Stimulated activated CD8-positive, alpha-beta memory T cell treated with anti-CD3 and anti-CD28 coated beads, Interleukin-12 subunit alpha, Interleukin-12 subunit beta, amount 100 ng/mL, for 4 hours (primary cell): Measurements from ENCODE around the gene IPO8.

Experiments
- DNase-seq: peaks from one replicate; pipeline ENCODE4 v3.0.0-alpha.2; 2020; ENCODE audit warnings: low read depth

IPO8 gene

DNA sequence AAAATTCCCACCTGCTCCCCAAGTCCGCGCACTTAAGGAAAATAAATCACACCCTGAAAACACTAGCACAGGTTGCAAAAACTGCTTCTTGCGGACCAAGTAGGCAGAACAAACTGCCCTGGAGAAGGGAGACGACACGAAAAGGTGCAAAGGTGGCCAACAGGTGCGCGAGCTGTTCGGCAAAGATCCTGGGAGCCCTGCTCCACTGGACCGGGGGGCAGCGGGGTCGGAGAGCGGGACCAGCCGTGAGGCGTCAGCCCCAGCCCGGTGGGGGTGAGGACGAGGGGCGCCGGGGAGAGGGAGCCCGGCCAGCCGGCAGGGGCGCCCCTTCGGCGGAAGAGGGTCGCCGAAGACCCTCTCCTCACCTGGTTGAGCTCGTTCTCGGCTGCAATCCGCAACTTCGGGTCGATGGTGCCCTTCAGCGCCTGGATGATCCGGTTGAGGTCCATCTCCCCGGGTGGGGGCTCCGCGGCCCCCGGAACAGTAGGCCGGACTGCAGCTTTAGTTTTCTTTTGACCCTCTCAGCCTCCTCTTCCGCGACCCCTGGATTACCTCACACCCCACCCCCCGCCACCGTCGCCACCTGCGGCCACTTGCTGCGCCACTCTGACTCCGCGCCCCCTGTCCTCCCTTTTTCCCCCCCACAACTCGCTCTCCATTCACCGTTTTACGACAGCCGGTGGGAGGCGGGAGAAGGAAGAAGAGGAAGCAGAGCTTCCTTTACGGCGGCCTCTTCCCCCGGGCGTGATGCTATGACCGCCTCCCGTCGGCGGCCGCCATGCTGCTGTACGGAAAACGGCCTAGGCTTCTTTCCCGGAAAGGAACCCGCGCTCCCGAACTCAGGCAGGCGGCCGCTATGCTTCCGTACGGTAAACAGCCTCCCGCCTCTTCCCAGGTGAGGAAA lies at the start of gene IPO8:
Gene IPO8, minus strand, starts transcription at position 671 of the 904 bp plus-strand sequence. Its CDS starts 222 bp downstream, at position 449.
- peak; percentile 76 for DNase-seq

DNA sequence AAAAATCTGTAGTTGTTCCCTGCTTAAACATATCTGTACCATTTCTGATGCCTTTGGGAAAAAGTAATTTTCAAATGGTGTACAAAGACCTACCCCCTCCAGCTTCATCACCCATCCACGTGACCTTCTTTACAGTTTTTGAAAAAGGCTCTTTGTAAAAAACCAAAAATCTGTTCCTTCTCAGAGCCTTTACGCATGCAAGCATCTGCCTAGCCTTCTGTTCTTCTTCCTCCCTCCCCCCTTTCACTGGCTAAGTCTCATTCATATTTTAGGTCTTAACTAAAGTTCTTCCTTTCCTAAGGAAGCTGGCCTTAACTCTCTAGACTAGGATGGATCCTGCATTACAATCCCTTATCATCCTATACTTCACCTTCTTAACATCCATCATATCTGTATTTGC lies 48.7 kb upstream of the IPO8 start:
- DNase-seq, result no peak

DNA sequence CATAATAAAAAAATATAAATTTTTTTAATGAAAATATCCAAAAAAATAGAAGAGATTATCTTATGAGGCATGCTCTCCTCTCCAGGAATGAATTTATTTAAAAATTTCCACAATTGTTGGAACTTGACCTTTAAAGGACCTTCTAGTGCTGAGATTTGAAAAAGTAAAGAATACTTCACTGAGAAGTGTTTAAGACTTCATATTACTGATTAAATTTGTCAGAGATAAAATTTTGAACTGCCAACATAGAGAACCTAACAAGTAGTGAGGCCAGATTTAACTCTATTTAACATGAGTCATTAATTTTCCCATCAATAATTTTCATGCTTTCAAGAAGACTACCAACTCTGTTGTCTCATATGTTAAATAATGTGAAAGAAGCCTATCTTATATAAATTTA lies 44.6 kb upstream of the IPO8 start:
- no peak for DNase-seq

DNA sequence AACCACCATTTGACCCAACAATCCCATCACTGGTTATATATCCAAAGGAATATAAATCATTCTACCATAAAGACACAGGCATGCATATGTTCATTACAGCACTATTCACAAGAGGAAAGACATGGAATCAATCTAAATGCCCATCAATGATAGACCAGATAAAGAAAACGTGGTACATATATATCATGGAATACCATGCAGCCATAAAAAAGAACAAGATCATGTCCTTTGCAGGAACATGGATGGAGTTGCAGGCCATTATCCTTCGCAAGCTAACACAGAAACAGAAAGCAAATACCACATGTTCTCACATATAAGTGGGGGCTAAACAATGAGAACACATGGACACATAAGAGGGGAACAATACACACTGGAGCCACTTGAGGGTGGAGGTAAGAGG lies 43.4 kb upstream of the IPO8 start:
- no peak for DNase-seq

DNA sequence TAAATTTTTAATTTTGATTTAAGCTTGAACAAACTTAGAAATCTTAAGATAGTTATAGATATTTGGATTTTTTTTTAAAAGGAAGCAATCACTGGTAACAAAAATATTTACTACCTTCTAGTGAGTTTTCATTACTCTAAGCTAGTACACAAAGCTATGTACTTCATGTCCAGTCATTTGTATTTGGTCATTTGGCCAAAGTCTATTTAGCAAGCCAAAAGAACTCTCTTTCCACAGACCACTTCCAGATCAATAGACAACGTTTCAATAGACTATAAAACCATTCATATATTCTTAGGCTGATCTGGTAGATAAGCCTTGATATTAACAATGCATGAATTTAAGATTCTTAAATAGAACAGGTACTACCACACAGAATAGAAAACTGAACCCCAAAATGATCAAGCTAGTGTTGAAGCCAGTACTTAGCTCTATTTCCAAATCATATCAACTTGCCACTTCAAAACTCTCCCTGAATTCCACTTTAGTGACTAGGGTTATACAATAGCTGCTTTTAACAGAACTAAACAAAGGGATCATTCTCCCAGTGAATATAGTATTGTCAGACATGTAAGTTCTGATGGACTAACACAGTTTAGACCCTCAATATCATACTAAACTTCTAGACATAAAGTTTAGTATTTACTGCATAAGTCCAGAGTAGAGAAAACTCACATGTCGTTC lies 37.4 kb upstream of the IPO8 start:
- no peak for DNase-seq

DNA sequence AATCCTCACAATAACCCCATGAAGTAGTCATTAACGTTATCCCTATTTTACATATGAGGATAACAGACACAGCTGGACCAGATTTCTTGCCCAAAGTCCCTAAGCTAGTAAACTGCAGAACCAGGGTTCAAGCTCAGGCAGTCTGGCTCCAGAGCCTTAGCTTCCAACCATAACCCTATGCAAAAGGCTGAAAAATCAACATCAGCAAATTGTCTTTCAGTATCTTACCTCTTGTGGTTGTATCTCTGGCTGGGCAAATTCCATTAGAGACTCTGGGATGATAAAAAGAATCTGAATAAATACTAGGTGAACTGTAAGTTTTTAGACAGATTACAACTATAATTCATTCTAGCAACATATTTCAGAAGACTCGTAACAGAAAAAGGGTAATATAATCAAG lies 34.3 kb upstream of the IPO8 start:
- DNase-seq, result no peak

DNA sequence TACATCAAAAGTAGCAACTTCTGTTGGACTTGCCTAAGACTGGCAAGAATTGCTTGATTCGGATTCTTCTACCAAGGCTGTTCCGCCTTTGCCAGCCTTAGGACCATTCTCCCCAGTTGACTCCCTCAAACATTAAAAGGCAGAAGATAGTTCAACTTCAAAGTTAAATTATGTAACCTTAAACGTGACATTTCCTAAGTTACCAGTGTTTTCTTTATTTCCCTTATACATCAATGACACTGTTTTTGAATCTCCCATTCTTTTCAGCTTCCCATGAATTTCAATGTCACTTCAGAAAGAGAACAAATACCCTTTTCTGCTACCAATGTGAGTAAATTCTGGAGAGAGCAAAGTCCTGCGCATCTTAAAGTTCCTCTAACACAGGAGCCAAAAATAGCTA lies 33.9 kb upstream of the IPO8 start:
- DNase-seq, result no peak

DNA sequence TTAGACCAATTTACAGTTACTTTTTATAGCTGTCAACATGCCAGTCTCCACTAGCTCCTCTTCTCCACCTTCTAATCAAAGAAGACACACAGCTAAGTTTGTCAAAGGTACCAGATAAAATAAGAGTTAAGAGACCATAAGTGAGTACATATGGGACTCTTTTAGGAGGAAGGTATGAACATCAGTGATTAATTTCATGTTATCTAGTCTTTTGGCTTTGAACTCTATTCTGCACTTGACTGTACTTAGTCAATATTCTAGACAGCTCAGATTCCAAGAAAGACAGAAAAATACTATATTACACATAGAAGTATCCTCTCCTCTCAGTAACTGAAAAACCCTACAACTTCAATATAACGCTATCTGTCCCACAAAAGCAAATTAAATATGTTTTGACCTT lies 31.0 kb upstream of the IPO8 start:
- DNase-seq, result no peak

DNA sequence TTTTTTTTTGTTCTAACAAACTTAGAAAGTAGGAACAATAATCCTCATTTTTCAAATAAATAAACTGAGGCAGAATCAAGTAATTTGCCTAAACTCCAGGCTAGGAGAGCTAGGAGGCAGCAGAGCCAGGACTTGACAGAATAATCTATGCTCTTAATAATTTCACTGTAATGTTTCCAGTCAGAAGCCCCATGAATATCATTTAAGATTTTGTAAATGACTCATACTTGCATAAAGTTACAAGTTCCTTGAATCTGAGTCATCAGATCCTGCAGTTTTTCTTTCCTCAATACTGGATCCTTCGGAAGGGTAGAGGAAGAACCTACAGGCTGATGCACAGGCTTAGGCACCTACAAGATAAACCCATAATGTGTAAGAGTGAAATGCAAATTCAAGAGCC lies 30.1 kb upstream of the IPO8 start:
- no peak for DNase-seq

DNA sequence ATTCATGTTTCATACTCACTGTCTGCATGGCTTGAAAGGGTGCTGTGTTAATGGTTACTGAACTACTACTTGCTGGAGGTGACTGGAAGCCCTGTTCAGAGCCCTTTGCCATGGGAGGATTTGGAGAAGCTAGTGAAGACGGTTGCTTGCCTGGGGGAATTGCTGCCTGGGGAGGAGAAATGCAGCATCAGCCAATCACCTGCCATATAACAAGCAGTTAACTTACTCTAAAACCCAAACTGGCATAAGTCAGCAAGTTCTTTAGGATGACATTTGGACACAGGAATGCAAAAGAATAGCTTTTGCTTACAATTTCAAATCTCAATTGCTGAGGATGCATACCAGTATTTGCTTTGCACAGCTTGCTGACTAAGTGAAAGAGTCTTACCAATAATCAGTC lies 23.4 kb upstream of the IPO8 start:
- DNase-seq, result no peak

DNA sequence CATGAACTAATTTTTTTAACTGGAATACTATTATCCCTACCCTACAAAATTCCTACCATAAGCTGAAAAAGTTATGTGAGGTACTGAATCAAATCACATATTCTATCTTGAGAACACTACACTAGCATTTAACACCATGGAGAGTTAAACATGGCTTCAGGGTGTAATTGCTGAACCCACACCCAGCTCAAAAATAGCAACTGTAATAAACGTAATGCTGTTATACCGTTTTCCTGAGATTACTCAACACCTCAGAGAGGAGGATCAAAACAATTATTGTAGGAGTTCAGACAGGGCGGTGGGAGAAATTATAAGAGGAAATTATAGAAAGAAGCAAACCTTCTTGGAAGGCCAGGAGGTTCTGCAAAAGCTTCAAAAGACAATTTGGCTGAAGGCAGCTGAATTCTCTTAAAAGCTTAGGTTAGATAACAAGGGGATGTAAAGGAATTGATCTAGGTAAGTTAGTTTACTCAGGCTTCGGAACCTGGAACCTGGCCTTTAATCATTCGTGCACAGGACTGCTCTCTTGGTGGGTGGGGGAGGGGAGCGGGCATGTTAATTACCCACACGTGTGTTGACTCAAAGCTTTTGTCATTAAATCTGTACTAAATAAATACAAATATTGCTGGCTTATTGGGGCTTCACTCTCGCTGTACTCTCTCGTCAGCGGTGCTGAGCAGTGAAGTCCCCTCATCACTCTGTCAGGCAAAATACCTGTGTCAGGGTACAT lies 12.1 kb upstream of the IPO8 start:
- no peak for DNase-seq

DNA sequence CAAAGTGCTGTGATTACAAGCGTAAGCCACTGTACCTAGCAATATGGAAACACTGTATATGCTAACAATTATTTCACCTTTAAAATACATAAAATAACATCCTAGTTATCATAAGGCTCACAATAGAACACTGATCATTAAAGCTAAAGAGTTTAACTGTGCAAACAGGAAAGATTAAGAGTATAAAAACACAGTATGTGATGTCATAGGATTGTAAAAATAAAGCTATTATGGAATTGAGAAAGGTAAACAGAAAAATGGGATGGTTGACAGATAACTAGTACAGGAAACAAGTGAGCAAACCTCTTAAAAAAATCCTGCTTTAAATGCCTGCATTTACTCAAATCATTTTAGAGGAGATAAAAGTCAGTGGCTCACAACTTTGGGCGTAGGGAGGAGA lies 10.8 kb upstream of the IPO8 start:
- no peak for DNase-seq

DNA sequence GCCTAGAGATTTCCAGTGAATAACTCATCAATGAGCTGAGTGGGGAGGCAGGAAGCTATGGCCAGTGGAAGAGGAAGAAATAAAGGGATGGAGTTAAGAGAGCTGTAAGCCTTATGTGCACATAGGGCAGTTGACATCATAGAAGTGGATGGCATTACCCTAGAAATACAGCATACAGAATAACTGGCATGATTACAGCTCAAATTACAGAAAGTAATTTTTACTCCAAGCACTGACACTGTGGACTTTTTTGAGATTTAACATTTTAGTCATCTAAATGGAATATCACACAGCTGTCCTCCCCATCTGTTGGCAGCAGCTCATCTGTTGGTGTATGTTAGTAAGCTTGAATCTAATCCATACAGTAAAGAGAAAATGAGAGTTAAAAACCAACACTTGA lies 5.4 kb upstream of the IPO8 start:
- no peak for DNase-seq

DNA sequence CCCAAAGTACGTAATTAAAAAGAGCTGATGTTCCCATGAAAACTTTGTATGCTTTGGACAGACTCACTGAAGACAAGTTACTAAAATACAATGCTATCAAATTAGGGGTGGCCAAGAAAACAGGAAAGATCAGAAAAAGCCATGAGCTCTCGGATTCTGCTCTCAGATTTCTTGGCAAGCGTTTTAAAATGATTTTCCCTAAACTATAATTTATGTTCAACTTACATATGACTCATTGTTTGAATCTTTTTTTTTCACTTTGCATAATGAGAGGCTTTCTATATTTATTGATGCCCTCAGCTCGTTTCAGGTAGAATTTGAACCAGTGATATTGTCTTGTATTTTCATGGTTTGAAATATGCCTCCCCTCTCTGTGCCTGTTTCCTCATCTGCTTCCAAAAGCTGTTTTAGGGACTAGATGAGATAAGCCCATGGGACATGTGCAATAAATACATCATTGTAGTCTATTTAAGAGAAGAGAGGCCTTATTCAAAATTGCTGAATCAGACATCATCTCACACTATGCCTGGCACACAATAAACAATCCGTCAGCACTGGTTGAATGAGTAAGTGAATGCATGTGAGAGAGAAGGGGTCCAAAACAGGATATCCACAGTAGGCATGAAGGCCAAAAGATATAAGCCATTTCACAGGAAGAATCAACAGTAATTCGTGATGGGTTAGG lies 4.7 kb upstream of the IPO8 start:
- no peak for DNase-seq

DNA sequence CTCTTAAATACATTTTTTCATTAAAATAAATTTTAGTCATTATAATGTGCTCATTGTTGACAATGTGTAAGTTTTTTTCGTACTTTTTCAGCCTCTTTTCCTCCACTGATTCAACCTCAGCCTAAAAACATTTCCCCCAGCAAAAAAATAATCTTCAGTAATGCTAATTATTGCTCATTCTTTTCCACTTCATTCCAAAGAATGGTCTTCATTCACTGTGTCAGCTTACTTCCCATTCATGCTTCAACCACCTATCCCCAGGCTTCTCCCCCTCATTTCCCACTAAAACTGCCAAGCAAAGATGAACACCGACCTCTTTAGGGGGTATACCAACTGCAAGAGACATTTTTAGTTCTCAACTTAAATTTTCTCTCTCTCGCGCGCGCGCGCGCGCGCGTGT lies 2.7 kb upstream of the IPO8 start:
- no peak for DNase-seq

DNA sequence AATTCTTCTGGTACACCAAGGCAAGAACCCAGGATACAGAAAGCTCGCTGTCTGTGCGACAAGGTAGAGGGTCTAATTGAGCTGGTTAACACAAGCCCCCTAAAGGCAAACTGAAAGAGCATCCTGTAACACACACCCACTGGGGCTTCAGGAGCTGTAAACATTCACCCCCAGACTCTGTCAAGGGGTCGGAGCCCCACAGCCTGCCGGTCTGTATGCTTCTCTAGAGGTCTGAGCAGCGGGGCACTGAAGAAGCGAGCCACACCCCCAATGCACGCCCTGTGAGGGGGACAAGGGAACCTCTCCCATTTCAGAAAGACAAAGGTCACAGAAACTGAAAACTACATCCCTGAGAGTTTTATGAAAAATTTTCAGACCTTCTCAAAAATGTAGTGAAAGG lies 1.3 kb upstream of the IPO8 start:
- DNase-seq, result no peak

DNA sequence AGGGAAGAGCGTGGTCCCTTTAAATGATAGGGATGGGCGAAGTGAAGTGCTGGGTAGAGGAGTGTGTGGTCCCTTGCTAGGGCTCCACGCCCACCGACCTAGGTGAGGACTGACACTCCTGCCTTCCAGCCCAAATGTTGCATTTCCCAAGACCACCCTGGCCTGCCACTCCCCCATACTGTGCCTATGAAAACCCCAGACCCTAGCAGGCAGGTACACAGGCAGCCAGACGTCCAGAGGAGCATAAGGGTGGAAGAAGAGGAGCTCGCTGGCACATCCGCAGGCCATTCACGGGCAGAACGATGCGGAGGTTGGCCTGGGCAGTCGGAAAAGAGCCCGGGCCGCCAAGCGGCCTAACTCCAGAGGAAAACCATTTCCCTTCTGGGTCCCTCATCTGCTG lies 817 bp upstream of the IPO8 start:
- no peak for DNase-seq

DNA sequence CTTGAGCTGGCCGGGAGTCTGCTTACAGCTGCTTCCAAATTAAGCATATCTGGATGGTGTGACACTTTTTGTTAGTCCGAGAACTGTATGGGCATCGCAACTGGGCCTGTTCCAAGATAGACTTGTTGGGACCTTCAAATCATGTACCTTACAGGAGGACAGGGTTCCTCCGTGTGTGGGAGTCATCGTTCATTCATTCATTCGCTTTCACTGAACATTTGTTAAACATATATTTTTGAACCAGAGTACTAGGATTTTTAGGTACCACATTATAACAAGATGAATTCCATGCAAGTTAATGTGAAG lies 387 bp upstream of the IPO8 start:
- DNase-seq, result no peak

DNA sequence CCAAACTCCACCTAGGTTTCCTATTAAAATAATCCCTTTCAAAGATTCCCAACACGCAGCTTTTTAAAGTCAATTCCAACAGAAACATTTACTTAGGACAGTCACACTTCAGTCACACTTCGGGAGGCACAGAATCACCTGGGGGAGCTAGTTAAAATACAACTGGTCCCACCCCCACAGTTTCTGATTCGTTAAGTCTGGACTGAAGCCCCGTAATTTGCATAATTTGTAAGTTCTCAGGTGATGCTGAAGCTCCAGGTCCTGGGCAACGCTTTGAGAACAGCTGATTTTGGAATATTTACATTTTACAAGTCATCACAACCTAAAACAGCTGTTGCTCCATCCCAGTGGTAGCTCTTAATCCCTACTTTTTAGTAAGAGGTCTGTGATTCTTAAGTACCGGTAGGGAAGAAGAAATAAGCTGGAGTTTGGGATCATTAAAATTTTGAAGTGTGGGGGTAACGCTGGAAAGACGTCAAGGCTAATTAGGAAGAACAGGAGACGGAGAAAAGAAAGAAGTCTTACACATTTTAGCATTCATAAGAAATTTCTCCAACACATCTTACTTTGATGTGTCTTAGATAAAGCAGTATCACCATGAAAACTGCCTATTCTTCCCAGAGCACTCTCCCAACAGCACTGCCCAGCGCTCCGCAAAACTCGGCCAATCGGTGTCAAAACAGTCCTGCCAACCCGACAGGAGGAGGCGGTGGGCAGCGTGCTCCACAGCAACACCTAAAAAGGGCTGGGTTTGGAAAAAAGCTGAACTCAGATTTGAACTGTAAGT lies 1.1 kb downstream of the IPO8 start:
- peak; percentile 4 for DNase-seq

DNA sequence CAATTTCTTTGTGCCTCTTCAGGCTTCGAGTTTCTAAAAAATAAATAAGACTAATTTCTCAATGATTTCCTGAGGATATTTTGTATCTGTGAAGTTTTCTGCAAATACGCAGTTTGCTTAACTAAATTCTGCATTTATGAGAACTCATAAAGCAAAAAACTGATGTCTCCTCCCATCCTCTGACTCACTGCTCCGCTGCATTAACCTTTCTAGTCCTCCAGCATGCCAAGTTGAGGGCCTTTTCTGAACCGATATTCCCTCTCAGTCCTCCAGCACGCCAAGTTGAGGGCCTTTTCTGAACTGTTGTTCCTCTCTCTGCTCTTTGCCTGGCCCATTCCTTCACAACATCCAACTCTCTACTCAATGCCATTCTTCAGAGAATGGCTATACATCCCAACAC lies 3.2 kb downstream of the IPO8 start:
- DNase-seq, result no peak

DNA sequence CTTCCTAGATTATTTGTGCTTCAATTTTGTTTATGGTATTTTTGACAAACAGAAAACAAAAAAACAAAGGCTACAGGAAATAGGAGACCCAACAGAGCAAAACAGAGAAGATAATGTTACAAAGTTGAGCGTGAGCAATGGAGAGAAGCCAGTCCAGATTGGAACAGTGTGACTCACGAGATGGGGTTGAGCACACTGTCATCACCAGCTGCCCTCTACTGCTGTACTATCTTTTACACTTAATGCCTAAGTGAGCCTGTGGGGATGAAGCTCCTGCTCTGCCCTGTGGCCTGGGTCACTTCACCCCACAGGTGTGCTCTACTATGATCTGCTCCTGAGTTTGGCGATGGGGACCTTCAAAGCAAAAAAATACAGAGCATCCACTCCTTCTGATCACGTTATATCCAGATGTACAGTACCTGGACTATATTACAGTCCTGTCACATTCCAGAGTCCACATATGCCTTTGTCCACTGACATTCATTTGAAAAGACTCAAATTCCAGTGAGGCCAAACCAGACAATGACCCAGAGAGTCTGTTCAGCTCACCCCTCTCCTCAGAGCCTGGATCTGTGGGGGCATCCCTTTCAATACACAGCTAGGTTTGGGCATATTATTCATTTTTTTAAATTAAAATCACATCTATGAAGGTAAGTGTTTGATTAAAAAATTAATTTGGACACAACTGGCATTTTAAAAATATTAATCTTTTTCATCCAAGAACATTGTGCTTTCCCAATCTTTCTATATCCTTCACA lies 4.4 kb downstream of the IPO8 start:
- no peak for DNase-seq
